Limb (tissue), 2 donors: ENCODE data around the gene PTPRN2.
"Not testable (repeated sequence)": the region's sequence is repeated elsewhere in the genome, so short reads cannot be mapped to it uniquely, and the experiment has no call there.

Source experiments
- DNase-seq, 2 donors: peaks; one replicate each; pipeline ENCODE4 v3.0.0-alpha.2; 2016; ENCODE audit errors: extremely low spot score in 2 of 2

PTPRN2 gene

GRCh38 chr7:157985636-157986035, 602.0 kb downstream of the PTPRN2 start:
- no peak for DNase-seq

GRCh38 chr7:157984423-157985163, 603.0 kb downstream of the PTPRN2 start:
- DNase-seq, result no peak

DNA sequence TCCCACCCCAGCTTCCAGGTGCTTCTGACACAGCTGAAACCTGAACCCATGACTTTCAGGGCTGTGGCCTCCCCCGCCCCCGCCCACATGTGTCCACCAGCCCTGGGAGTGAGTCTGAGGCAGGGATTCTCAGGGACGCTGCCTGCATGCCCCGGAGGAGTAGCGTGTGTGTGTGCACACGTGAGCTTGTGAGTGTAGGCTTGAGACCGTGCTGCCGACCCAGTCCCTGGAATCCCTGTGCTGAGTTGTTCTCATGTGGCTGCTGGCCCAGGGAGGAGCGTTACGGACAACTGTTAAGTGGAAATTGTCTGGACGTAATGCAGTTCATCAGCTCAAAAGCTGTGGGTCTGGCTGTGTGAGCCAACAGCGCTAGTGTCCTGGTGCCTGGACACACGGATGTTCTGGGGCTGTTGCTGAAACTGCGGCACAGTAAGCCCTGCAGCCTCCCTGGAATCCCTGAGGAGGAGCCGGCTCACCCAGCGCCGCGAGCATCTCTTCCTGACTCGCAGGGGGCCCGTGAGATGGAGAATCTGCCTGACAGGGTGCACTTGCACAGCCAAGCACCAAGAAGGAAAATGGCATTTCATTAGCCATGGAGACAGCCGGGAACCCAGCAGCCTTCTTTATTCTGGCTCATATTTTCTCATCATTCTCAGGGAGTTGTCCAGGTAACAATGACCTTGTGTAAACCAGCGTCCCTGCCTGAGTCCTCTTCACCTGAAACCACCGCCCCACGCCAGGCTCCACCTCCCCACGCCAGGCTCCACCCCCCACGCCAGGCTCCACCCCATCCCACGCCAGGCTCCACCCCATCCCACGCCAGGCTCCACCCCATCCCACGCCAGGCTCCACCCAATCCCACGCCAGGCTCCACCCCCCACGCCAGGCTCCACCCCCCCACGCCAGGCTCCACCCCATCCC, 603.9 kb downstream of the PTPRN2 start:
- no peak for DNase-seq

DNA sequence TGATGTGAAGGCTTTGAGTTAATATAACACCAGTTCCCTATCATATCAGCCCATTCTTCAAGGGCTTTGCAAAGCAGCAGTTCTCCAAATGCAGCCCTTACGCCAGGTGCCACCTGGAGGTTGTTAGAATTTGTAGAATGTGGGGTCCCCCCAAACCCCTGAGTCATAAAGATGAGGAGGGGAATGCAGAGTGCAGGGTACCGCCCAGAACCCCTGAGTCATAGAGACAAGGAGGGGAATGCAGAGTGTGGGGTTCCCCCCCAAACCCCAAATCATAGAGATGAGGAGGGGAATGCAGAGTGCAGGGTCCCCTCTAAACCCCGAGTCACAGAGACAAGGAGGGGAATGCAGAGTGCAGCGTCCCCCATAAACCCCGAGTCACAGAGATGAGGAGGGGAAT, 605.8 kb downstream of the PTPRN2 start:
- DNase-seq, result no peak

DNA sequence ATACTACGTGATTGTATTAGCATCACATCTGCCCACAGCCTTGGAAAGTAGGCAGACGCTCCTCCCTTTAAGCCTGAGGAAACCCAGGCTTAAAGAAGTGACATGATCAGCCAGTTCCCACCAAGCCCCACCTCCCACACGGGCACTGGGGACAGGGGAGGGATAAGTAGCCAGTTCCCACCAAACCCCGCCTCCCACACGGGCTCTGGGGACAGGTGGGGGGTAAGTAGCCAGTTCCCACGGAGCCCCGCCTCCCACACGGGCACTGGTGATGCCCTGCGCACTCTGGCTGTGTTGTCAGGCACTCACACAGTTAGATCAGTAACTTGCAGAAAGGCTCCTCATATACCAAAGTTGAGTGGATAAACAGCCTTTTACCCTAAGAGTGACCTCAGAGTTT, 606.8 kb downstream of the PTPRN2 start:
- DNase-seq, result no peak

DNA sequence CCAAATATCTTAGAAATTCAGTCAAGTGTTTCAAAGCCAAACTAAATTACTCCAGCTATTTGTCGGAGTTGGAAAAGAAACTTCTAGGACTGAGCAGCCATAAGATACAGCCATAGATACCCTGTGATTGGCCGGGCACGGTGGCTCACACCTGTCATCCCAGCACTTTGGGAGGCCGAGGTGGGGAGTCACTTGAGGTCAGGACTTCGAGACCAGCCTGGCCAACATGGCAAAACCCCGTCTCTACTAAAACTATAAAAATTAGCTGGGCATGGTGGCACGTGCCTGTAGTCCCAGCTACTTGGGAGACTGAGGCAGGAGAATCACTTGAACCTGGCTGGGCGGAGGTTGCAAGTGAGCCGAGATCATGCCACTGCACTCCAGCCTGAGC, 607.3 kb downstream of the PTPRN2 start:
- not testable (repeated sequence) for DNase-seq

- no peak for DNase-seq
Measured at GRCh38 chr7:157979636-157980340, 607.8 kb downstream of the PTPRN2 start.

- DNase-seq, result no peak
Measured at GRCh38 chr7:157978766-157979165, 608.9 kb downstream of the PTPRN2 start.

GRCh38 chr7:157977717-157978496, 609.7 kb downstream of the PTPRN2 start:
- DNase-seq, result no peak

- DNase-seq, result no peak
Measured at GRCh38 chr7:157977306-157977705, 610.3 kb downstream of the PTPRN2 start.

GRCh38 chr7:157976406-157976805, 611.2 kb downstream of the PTPRN2 start:
- DNase-seq, result no peak

DNA sequence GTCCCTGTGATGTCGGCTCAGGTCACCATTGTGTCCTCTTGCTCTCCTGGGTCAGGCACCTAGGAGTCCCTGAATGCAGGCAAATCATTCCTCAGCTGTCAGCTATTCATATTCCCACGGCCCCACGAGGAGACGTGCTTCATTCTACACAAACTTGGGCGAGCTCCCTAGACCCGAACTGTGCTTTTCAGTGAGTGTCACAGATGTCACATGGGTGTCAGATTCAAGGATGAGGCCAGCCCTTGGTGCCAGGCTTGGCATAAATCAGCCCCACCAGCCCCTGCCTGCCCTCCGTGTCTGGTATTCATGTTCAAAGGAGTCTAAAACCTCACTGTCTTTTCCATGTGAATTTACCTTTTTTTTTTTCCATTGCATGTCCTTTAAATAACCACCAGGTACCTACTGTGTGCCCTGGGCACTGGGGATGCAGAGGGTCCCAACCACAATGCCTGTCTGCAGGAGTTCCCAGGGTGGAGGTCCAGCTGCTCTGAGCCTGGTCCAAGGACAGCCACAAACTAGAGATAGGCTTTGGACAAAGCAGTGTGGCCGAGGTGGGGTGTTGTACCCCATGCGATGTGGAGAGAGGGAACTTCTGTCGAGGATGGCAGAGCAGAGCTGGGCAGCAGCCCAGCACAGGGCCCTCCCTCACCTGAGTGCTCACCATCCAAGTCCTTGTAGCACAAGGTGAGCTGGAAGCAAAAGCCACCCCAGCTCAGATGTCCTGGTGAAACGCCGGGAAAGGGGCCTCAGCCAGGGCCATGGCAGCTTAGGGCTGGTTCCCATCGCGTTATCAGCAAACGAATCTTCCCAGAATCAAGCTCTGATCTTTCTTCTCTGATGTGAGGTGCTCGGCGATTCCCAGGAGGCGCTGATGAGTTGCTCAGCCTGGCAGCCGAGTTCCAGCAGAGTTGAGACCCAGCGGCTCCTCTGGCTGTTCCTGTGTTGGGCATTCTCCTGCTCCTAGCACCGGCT, 611.9 kb downstream of the PTPRN2 start:
- DNase-seq, result no peak

- no peak for DNase-seq
Measured at GRCh38 chr7:157974678-157975230, 612.9 kb downstream of the PTPRN2 start.

DNA sequence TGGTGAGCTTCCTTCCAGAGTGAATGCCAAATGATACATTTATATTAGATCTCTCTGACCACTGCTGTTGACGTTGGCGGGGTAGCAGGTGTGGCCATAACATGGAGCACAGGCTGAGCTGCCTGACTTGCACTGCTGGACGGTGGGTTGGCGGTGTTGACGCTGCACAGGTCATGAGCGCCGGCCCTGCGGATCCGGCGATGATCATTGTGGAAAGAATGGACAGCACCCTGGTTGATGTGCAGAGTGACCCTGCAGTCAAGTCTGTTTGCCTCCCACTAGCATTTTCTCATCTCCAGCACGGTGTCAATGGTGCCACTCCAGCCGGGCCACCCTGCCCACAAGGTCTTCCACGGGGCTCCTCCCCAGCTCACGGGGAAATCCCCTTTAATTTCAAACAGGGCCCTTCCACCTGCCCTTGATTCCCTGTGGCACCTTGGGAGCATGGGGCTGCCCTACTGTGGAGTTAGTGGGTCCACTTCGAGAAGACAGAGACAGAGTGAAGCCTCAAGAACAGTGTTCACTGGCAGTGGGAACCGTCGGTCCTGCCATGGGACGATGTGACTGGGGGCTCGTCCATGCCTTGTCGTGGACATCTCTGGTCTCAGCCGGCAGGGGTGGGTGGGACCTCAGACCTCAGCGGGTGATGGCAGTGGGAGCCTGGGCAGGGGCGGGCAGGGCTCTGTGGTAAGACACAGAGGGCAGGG, 613.5 kb downstream of the PTPRN2 start:
- DNase-seq, result no peak

DNA sequence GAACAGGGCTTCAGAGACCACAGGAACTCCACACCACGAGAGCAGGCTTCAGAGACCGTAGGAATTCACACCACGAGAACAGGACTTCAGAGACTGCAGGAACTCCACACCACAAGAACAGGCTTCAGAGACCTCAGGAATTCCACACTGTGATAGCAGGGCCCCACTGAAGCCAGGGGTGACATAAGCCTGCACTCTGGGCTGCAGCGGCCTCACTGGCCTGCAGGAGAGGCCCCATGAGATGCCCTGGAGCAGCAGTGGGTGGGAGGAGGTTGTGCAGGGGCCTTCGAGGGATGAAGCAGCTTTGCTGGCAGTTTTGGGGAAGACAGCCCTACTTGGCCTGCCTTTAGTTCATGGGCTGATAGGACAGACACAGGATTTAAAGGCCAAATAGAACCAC, 614.7 kb downstream of the PTPRN2 start:
- DNase-seq, result no peak

- no peak for DNase-seq
Measured at GRCh38 chr7:157971501-157971900, 616.1 kb downstream of the PTPRN2 start.

- no peak for DNase-seq
Measured at GRCh38 chr7:157970744-157971143, 616.9 kb downstream of the PTPRN2 start.

DNA sequence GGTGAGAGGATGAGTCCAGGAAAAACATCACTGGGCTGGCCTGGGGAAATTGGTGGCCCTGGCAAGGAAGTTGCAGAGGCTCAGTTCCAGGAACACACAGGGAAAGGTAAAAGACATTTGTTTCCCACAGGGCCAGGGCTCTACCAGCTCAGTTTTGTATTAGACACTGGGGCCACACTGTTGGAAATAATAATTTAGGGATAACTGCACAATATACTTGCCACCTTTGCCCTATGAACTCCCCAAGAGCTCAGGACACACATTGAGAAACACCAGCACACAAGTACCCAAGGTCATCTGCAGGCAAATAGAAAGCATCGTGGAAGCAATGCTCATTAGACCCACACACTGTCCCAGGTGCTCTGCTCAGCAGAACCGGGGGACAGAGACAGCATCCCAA, 617.6 kb downstream of the PTPRN2 start:
- DNase-seq, result no peak

DNA sequence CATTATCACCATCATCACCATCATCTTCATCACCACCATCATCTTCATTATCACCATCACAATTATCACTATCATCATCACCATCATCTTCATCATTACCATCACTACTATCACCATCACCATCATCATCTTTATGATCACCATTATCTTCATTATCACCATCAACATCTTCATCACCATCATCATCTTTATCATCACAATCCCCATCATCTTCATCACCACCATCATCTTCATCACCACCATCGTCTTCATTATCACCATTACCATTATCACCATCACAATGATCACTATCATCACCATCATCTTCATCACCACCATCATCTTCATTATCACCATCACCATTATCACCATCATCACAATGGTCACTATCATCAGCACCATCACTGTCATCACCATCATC, 621.1 kb downstream of the PTPRN2 start:
- DNase-seq, result no peak
